Measurements from ENCODE around the gene KCNAB3.
A peak's percentile ranks its signal among the peaks of the same experiment; 100 is the strongest.

The KCNAB3 gene

GRCh38 chr17:7873051-7873450 lies 56.6 kb downstream of the KCNAB3 start:
- peak overlapping the region in 1 of 11 experiments; percentile 23; a peak in 1 of 22 replicates for H3K9ac ChIP-seq
- H3K4me2 ChIP-seq, result peak overlapping the region in 1 of 11 experiments; percentile 83; a peak in 1 of 22 replicates
- H3K36me3 ChIP-seq, result peaks cover 22 to 61% (median 39%) of the 10 kb centered on the region in 11 experiments
- peaks cover 18 to 64% (median 29%) of the 10 kb centered on the region in 10 experiments for H3K4me1 ChIP-seq
- no peak overlapping the region for H3K27ac ChIP-seq
- H3K9me3 ChIP-seq (replicated peaks in 1 of 11), result no peaks in the 10 kb centered on the region
- no peak overlapping the region for H3K4me3 ChIP-seq
- no peaks in the 10 kb centered on the region; a peak in 1 of 22 replicates for H4K20me1 ChIP-seq
- no peak for TF ChIP-seq Cebpa-rat (IDR thresholded peaks at IDR 0.05)
- no peaks in the 10 kb centered on the region for H3K27me3 ChIP-seq
